Smooth muscle cell (in vitro differentiated cells): ENCODE measurements around the gene PPP1R26. TPM values are rescaled to one million over a fixed set of nuclear protein-coding genes. Genes with fewer than 3 reads are reported as not detected.

Experiments used
- DNase-seq: peaks from one replicate; lab custom pipeline; 2025; ENCODE audit not compliant: unreplicated experiment; lab: John Stamatoyannopoulos, UW
- H2AFZ ChIP-seq: fragments of 200-600 bp; sonication (generic); 2 replicates; pipeline ENCODE4 v1.6.0; 2016; ENCODE audit warnings: antibody characterized with exemption, low read depth, mild to moderate bottlenecking
- H3F3A ChIP-seq: fragments of 200-600 bp; sonication (generic); 2 replicates; pipeline ENCODE4 v1.6.0; 2017; ENCODE audit warnings: antibody characterized with exemption, low read depth
- H3K27ac ChIP-seq: fragments of 200-600 bp; sonication (generic); 2 replicates; pipeline ENCODE4 v1.5.1; 2016; ENCODE audit warnings: low read depth, mild to moderate bottlenecking
- H3K27me3 ChIP-seq: fragments of 200-600 bp; sonication (generic); 2 replicates; pipeline ENCODE4 v1.6.1; 2016; ENCODE audit warnings: low read depth, mild to moderate bottlenecking
- H3K36me3 ChIP-seq: fragments of 200-600 bp; sonication (generic); 2 replicates; pipeline ENCODE4 v1.5.1; 2016; ENCODE audit warnings: low read depth
- H3K4me1 ChIP-seq: fragments of 200-600 bp; sonication (generic); 2 replicates; pipeline ENCODE4 v1.5.1; 2016; ENCODE audit warnings: low read depth
- H3K4me2 ChIP-seq: fragments of 200-600 bp; sonication (generic); 2 replicates; pipeline ENCODE4 v1.6.0; 2016; ENCODE audit warnings: mild to moderate bottlenecking
- H3K4me3 ChIP-seq: fragments of 200-600 bp; sonication (generic); 2 replicates; pipeline ENCODE4 v1.5.1; 2016; ENCODE audit warnings: mild to moderate bottlenecking
- H3K79me2 ChIP-seq: fragments of 200-600 bp; sonication (generic); 2 replicates; pipeline ENCODE4 v1.6.0; 2016; ENCODE audit warnings: low read depth, mild to moderate bottlenecking
- H3K9ac ChIP-seq: fragments of 200-600 bp; sonication (generic); 2 replicates; pipeline ENCODE4 v1.6.0; 2016; ENCODE audit warnings: low read depth
- H3K9me3 ChIP-seq: fragments of 200-600 bp; sonication (generic); replicated peaks from 2 replicates; pipeline ENCODE4 v1.5.1; 2016; ENCODE audit warnings: low read depth
- H4K20me1 ChIP-seq: fragments of 200-600 bp; sonication (generic); 2 replicates; pipeline ENCODE4 v1.6.0; 2016; ENCODE audit warnings: low read depth
- CTCF ChIP-seq: fragments of 200-600 bp; sonication (generic); IDR thresholded peaks from 2 replicates; pipeline ENCODE4 v1.5.1; 2017; ENCODE audit warnings: borderline replicate concordance, mild to moderate bottlenecking, antibody characterized with exemption; ENCODE audit not compliant: insufficient read depth, poor library complexity, severe bottlenecking
- WGBS: methylation state at CpG from one replicate; pipeline ENCODE4 v1.1.7; 2016; ENCODE audit warnings: low lambda C conversion rate; 5-methylcytosine and 5-hydroxymethylcytosine counted together
- polyA plus RNA-seq: library from polyadenylated mRNA; unstranded; fragments of >200 nt; fragmentation: Nextera tagmentation; extraction: Ambion mirVana; gene quantifications from 2 replicates; pipeline ENCODE4 v1.2.1, GENCODE V29; 2016
- total RNA-seq: library from RNA; depleted of rRNA; stranded (reverse); fragments of >200 nt; gene quantifications from 2 replicates; pipeline ENCODE4 v1.2.3, GENCODE V29; 2014

PPP1R26 gene
- total and polyA plus RNA-seq, 2 experiments from 2014 or later, result 7.7 to 8.1 TPM

- Histone ChIP-seq H3K9me3 (no peaks in the 10 kb centered on the region), H3K27ac (no peak overlapping the region), H3K36me3 (no peaks in the 10 kb centered on the region), H3K9ac (no peak overlapping the region), H3K4me2 (no peak overlapping the region), H2AFZ (no peak overlapping the region), H3F3A (no peaks in the 10 kb centered on the region), H3K4me3 (no peak overlapping the region), H4K20me1 (peaks cover 6% of the 10 kb centered on the region), H3K79me2 (no peaks in the 10 kb centered on the region), H3K4me1 (peaks cover 13% of the 10 kb centered on the region), H3K27me3 (no peaks in the 10 kb centered on the region)
- DNase-seq, result no peak
- no peak for TF ChIP-seq CTCF
- WGBS, result 95% methylated on average over 12 of the region's 12 CpGs
Observed at GRCh38 chr9:135473972-135474543, 5.5 kb upstream of the PPP1R26 start.

- H4K20me1 ChIP-seq, result peaks cover 6% of the 10 kb centered on the region
- no peak for DNase-seq
- H3K9ac ChIP-seq, result no peak overlapping the region
- TF ChIP-seq CTCF, result peak; percentile 48
- H3K36me3 ChIP-seq, result no peaks in the 10 kb centered on the region
- no peak overlapping the region for H3K27ac ChIP-seq
- H3K4me1 ChIP-seq, result peaks cover 9% of the 10 kb centered on the region
- 29% methylated on average over 12 of the region's 12 CpGs for WGBS
- no peaks in the 10 kb centered on the region for H3K79me2 ChIP-seq
- H2AFZ ChIP-seq, result no peak overlapping the region
- no peaks in the 10 kb centered on the region for H3K9me3 ChIP-seq
- H3K4me3 ChIP-seq, result no peak overlapping the region
- H3K27me3 ChIP-seq, result no peaks in the 10 kb centered on the region
- H3K4me2 ChIP-seq, result no peak overlapping the region
- H3F3A ChIP-seq, result no peaks in the 10 kb centered on the region
Observed at GRCh38 chr9:135474915-135475314, 4.7 kb upstream of the PPP1R26 start.

DNA sequence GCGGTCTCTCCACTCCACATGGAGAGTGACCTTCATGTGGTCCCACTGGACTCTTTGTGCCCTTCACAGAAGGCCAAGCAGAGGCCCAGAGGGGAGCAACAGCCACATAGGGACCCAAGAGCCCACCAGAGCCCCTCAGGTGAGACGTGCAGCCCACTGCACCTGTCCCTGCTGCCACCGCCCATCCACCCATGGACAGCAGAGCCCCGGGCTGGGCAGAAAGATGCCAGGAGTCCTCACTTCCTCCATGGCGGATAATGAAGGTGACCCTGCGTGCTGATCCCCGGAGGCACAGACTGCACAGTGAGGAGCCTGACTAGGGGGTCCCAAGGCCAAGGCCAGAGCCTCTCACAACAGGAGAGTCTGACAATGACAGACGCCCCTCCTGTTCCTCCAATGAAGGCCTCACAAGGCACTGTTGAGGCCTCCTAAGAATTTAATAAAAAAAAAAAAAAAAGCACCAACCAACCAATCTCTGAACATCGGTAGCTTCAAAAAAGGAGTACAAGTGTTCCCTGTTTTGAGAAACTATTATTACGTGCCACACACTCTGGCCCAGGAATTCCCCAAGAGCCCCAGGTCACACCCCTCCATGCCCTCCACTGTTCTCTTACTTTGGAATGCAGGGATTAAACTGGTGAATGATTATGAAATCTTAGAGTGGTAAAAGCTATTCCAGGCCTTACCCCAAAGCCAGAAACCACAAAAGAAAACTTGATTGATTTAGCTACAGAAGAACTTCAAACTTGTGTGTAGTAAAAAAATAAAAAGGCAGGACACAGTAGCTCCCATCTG lies 2.8 kb upstream of the PPP1R26 start:
- peaks cover 15% of the 10 kb centered on the region for H4K20me1 ChIP-seq
- H3K27ac ChIP-seq, result no peak overlapping the region
- H3K9ac ChIP-seq, result no peak overlapping the region
- 92% methylated on average over 10 of the region's 10 CpGs for WGBS
- no peaks in the 10 kb centered on the region for H3K79me2 ChIP-seq
- DNase-seq, result no peak
- H3F3A ChIP-seq, result no peaks in the 10 kb centered on the region
- H2AFZ ChIP-seq, result no peak overlapping the region
- H3K4me1 ChIP-seq, result peaks cover 11% of the 10 kb centered on the region
- H3K9me3 ChIP-seq, result no peaks in the 10 kb centered on the region
- H3K36me3 ChIP-seq, result no peaks in the 10 kb centered on the region
- no peak overlapping the region for H3K4me2 ChIP-seq
- no peak for TF ChIP-seq CTCF
- no peak overlapping the region for H3K4me3 ChIP-seq
- no peaks in the 10 kb centered on the region for H3K27me3 ChIP-seq
